ENCODE measurements around the gene FAM53A.
"Not testable (repeated sequence)": the region's sequence is repeated elsewhere in the genome, so short reads cannot be mapped to it uniquely, and the experiment has no call there.

Gene FAM53A

GRCh38 chr4:1684506-1685234, 557 bp upstream of the FAM53A start:
- no peak for DNase-seq

- no peak for DNase-seq
Measured at GRCh38 chr4:1683261-1683735, 815 bp downstream of the FAM53A start.

GRCh38 chr4:1682860-1683259, 1.3 kb downstream of the FAM53A start:
- no peak for DNase-seq

- no peak for DNase-seq
Measured at GRCh38 chr4:1678244-1678643, 5.9 kb downstream of the FAM53A start.

- no peak for DNase-seq
Measured at GRCh38 chr4:1676605-1677525, 7.2 kb downstream of the FAM53A start.

- DNase-seq: no peak
Measured at GRCh38 chr4:1675802-1676137, 8.3 kb downstream of the FAM53A start.

GRCh38 chr4:1675136-1675801, 8.8 kb downstream of the FAM53A start:
- no peak for DNase-seq

GRCh38 chr4:1674682-1675081, 9.4 kb downstream of the FAM53A start:
- no peak for DNase-seq

GRCh38 chr4:1673671-1674070, 10.4 kb downstream of the FAM53A start:
- no peak for DNase-seq

GRCh38 chr4:1671011-1671410, 13.1 kb downstream of the FAM53A start:
- not testable (repeated sequence) for DNase-seq

- no peak for DNase-seq
Measured at GRCh38 chr4:1670279-1670678, 13.8 kb downstream of the FAM53A start.

- no peak for DNase-seq
Measured at GRCh38 chr4:1669850-1670249, 14.3 kb downstream of the FAM53A start.

- no peak for DNase-seq
Measured at GRCh38 chr4:1669270-1669669, 14.8 kb downstream of the FAM53A start.

- no peak for DNase-seq
Measured at GRCh38 chr4:1668488-1668840, 15.6 kb downstream of the FAM53A start.

GRCh38 chr4:1667273-1667672, 16.8 kb downstream of the FAM53A start:
- DNase-seq: no peak

- no peak for DNase-seq
Measured at GRCh38 chr4:1666391-1666790, 17.7 kb downstream of the FAM53A start.

- no peak for DNase-seq
Measured at GRCh38 chr4:1664141-1664540, 20.0 kb downstream of the FAM53A start.

GRCh38 chr4:1663549-1663948, 20.6 kb downstream of the FAM53A start:
- no peak for DNase-seq

- no peak for DNase-seq
Measured at GRCh38 chr4:1661695-1662094, 22.4 kb downstream of the FAM53A start.

GRCh38 chr4:1660948-1661677, 23.0 kb downstream of the FAM53A start:
- no peak for DNase-seq

GRCh38 chr4:1659104-1660043, 24.7 kb downstream of the FAM53A start:
- no peak for DNase-seq

- no peak for DNase-seq
Measured at GRCh38 chr4:1658581-1658980, 25.5 kb downstream of the FAM53A start.

Data from CD4-positive, alpha-beta T cell treated with Interleukin-12 subunit alpha and Interleukin-12 subunit beta, for 1 hour (primary cell).